ENCODE results near the gene PLD4. TPM values are rescaled to one million over a fixed set of nuclear protein-coding genes. Genes with fewer than 3 reads are reported as not detected.
"Not testable (repeated sequence)": the region's sequence is repeated elsewhere in the genome, so short reads cannot be mapped to it uniquely, and the experiment has no call there.

Gene PLD4
- total RNA-seq, 1 donor from 2014 or later, result 7.7 TPM

DNA sequence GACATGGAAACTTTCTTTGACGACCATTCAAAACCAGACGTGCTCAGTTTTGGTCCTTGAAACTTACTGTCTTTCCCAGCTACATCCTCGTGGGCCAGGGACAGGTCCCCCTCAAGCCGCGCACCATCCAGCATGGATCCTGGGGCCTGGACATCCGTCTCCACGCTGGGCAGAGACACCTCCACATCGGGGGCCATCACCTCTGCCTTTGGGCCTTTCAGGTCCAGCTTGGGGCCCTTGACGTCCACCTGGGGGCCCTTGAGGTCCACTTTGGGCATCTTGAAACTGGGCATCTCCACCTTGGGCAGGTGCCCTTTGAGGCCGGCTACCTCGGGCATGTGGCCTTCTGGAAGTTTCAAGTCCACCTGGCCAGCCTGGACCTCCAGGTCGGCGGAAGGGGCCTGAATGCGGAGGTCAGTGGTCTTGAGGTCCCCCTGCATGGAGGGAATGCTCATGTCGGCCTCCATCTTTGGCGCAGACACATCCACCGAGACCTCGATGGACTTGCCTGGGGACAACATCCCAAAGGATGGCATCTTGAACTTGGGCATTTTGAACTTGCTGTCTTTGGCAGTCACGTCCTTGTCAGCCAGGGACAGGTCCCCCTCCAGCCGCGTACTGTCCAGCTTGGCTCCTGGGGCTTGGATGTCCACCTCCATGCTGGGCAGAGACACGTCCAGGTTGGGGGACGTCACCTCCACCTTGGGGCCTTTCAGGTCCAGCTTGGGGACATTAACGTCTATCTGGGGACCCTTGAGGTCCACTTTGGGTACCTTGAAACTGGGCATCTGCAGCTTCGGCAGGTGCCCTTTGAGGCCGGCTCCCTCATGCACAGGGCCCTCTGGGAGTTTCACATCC is 17.1 kb downstream of the PLD4 start:
- DNase-seq, result no peak

DNA sequence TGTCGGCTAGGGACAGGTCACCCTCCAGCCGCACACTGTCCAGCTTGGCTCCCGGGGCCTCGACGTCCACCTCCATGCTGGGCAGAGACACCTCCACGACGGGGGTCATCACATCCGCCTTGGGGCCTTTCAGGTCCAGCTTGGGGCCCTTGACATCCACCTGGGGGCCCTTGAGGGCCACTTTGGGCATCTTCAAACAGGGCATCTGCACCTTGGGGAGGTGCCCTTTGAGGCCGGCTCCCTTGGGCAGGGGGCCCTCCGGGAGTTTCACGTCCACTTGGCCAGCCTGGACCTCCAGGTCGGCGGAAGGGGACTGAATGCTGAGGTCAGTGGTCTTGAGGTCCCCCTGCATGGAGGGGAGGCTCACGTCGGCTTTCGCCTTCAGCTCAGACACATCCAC is 17.9 kb downstream of the PLD4 start:
- no peak for DNase-seq

DNA sequence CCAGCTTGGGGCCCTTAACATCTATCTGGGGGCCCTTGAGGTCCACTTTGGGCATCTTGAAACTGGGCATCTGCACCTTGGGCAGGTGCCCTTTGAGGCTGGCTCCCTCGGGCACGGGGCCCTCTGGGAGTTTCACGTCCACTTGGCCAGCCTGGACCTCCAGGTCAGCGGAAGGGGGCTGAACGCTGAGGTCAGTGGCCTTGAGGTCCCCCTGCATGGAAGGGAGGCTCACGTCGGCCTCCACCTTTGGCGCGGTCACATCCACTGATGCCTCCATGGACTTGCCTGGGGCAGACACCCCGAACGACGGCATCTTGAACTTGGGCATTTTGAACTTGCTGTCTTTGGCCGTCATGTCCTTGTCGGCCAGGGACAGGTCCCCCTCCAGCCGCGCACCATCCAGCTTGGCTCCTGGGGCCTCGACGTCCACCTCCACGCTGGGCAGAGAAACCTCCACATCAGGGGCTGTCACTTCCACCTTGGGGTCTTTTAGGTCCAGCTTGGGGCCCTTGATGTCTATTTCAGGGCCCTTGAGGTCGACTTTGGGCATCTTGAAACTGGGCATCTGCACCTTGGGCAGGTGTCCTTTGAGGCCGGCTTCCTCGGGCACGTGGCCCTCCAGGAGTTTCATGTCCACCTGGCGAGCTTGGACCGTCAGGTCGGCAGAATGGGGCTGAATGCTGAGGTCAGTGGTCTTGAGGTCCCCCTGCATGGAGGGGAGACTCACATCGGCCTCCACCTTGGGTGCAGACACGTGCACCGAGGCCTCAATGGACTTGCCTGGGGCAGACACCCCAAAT is 18.7 kb downstream of the PLD4 start:
- DNase-seq, result not testable (repeated sequence)

DNA sequence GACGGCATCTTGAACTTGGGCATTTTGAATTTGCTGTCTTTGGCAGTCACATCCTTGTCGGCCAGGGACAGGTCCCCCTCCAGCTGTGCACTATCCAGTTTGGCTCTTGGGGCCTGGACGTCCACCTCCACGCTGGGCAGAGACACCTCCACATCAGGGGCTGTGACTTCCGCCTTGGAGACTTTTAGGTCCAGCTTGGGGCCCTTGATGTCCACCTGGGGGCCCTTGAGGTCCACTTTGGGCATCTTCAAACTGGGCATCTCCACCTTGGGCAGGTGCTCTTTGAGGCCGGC is 19.3 kb downstream of the PLD4 start:
- DNase-seq, result not testable (repeated sequence)

DNA sequence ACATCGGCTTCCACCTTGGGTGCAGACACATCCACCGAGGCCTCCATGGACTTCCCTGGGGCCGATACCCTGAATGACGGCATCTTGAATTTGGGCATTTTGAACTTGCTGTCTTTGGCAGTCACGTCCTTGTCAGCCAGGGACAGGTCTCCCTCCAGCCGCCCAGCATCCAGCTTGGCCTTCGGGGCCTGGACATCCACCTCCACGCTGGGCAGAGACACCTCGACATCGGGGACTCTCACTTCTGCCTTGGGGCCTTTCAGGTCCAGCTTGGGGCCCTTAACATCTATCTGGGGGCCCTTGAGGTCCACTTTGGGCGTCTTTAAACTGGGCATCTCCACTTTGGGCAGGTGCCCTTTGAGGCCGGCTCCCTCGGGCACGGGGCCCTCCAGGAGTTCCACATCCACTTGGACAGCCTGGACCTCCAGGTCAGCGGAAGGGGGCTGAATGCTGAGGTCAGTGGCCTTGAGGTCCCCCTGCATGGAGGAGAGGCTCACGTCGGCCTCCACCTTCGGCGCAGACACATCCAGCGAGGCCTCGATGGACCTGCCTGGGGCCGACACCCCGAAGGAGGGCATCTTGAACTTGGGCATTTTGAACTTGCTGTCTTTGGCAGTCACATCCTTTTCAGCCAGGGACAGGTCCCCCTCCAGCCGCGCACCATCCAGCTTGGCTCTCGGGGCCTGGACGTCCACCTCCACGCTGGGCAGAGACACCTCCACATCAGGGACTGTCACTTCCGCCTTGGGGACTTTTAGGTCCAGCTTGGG is 19.9 kb downstream of the PLD4 start:
- DNase-seq, result not testable (repeated sequence)

DNA sequence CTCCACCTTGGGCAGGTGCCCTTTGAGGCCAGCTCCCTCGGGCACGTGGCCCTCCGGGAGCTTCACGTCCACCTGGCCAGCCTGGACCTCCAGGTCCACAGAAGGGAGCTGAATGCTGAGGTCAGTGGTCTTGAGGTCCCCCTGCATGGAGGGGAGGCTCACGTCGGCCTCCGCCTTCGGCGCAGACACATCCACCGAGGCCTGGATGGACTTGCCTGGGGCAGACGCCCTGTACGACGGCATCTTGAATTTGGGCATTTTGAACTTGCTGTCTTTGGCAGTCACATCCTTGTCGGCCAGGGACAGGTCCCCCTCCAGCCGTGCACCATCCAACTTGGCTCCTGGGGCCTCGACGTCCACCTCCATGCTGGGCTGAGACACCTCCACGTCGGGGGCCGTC is 20.6 kb downstream of the PLD4 start:
- DNase-seq, result not testable (repeated sequence)

DNA sequence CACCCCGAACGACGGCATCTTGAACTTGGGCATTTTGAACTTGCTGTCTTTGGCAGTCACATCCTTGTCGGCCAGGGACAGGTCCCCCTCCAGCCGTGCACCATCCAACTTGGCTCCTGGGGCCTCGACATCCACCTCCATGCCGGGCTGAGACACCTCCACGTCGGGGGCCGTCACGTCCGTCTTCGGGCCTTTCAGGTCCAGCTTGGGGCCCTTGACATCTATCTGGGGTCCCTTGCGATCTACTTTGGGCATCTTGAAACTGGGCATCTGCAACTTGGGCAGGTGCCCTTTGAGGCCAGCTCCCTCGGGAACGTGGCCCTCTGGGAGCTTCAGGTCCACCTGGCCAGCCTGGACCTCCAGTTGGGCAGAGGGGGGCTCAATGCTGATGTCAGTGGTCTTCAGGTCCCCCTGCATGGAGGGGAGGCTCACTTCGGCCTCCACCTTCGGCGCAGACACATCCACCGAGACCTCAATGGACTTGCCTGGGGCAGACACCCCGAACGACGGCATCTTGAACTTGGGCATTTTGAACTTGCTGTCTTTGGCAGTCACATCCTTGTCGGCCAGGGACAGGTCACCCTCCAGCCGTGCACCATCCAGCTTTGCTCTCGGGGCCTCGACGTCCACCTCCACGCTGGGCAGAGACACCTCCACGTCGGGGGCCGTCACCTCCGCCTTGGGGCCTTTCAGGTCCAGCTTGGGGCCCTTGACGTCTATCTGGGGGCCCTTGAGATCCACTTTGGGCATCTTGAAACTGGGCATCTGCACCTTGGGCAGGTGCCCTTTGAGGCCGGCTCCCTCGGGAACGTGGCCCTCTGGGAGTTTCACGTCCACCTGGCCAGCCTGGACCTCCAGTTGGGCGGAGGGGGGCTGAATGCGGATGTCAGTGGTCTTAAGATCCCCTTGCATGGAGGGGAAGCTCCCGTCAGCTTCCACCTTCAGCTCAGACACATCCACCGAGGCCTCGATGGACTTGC is 21.6 kb downstream of the PLD4 start:
- not testable (repeated sequence) for DNase-seq

DNA sequence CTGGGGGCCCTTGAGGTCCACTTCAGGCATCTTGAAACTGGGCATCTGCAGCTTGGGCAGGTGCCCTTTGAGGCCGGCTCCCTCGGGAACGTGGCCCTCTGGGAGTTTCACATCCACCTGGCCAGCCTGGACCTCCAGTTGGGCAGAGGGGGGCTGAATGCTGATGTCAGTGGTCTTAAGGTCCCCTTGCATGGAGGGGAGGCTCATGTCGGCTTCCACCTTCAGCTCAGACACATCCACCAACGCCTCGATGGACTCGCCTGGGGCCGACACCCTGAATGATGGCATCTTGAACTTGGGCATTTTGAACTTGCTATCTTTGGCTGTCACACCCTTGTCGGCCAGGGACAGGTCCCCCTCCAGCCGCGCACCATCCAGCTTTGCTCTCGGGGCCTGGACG is 22.5 kb downstream of the PLD4 start:
- not testable (repeated sequence) for DNase-seq

DNA sequence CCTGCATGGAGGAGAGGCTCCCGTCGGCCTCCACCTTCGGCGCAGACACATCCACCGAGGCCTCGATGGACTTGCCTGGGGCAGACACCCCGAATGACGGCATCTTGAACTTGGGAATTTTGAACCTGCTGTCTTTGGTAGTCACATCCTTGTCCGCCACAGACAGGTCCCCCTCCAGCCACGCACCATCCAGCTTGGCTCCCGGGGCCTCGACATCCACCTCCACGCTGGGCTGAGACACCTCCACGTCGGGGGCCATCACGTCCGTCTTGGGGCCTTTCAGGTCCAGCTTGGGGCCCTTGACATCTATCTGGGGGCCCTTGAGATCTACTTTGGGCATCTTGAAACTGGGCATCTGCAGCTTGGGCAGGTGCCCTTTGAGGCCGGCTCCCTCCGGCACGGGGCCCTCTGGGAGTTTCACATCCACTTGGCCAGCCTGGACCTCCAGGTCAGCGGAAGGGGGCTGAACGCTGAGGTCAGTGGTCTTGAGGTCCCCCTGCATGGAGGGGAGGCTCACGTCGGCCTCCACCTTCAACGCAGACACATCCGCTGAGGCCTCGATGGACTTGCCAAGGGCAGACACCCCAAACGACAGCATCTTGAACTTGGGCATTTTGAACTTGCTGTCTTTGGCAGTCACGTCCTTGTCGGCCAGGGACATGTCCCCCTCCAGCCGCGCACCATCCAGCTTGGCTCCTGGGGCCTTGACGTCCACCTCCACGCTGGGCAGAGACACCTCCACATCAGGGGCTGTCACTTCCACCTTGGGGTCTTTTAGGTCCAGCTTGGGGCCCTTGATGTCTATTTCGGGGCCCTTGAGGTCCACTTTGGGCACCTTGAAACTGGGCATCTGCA is 23.4 kb downstream of the PLD4 start:
- DNase-seq, result not testable (repeated sequence)

DNA sequence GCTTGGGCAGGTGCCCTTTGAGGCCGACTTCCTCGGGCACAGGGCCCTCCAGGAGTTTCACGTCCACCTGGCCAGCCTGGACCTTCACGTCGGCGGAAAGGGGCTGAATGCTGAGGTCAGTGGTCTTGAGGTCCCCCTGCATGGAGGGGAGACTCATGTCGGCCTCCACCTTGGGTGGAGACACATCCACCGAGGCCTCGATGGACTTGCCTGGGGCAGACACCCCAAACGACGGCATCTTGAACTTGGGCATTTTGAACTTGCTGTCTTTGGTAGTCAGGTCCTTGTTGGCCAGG is 24.0 kb downstream of the PLD4 start:
- no peak for DNase-seq

DNA sequence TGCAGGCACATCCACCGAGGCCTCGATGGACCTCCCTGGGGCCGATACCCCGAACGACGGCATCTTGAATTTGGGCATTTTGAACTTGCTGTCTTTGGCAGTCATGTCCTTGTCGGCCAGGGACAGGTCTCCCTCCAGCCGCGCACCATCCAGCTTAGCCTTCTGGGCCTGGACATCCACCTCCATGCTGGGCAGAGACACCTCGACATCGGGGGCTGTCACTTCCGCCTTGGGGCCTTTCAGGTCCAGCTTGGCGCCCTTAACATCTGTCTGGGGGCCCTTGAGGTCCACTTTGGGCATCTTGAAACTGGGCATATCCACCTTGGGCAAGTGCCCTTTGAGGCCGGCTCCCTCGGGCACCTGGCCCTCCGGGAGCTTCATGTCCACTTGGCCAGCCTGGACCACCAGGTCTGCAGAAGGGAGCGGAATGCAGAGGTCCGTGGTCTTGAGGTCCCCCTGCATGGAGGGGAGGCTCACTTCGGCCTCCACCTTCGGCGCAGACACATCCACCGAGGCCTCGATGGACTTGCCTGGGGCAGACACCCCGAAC is 24.8 kb downstream of the PLD4 start:
- not testable (repeated sequence) for DNase-seq

DNA sequence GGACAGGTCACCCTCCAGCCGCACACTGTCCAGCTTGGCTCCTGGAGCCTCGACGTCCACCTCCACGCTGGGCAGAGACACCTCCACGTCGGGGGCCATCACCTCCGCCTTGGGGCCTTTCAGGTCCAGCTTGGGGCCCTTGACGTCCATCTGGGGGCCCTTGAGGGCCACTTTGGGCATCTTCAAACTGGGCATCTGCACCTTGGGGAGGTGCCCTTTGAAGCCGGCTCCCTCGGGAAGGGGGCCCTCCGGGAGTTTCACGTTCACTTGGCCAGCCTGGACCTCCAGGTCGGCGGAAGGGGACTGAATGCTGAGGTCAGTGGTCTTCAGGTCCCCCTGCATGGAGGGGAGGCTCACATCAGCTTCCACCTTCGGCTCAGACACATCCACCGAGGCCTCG is 25.3 kb downstream of the PLD4 start:
- no peak for DNase-seq

DNA sequence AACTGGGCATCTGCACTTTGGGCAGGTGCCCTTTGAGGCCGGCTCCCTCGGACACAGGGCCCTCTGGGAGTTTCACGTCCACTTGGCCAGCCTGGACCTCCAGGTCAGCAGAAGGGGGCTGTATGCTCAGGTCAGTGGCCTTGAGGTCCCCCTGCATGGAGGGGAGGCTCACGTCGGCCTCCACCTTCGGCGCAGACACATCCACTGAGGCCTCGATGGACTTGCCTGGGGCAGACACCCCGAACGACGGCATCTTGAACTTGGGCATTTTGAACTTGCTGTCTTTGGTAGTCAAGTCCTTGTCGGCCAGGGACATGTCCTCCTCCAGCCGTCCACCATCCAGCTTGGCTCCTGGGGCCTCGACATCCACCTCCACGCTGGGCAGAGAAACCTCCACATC is 26.0 kb downstream of the PLD4 start:
- DNase-seq, result not testable (repeated sequence)

DNA sequence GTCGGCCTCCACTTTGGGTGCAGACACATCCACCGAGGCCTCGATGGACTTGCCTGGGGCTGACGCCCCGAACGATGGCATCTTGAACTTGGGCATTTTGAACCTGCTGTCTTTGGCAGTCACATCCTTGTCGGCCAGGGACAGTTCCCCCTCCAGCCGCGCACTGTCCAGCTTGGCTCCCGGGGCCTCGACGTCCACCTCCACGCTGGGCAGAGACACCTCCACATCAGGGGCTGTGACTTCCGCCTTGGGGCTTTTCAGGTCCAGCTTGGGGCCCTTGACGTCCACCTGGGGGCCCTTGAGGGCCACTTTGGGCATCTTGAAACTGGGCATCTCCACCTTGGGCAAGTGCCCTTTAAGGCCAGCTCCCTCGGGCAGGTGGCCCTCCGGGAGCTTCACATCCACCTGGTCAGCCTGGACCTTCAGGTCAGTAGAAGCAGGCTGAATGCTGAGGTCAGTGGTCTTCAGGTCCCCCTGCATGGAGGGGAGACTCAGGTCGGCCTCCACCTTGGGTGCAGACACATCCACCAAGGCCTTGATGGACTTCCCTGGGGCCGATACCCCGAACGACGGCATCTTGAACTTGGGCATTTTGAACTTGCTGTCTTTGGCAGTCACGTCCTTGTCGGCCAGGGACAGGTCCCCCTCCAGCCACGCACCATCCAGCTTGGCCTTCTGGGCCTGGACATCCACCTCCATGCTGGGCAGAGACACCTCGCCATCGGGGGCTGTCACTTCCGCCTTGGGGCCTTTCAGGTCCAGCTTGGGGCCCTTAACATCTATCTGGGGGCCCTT is 27.4 kb downstream of the PLD4 start:
- DNase-seq, result not testable (repeated sequence)

DNA sequence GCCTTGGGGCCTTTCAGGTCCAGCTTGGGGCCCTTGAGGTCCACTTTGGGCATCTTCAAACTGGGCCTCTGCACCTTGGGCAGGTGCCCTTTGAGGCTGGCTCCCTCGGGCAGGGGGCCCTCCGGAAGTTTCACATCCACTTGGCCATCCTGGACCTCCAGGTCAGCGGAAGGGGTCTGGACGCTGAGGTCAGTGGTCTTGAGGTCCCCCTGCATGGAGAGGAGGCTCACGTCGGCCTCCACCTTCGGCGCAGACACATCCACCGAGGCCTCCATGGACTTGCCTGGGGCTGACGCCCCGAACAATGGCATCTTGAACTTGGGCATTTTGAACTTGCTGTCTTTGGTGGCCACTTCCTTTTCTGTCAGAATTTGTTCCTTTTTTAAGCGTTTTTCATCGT is 28.4 kb downstream of the PLD4 start:
- DNase-seq, result no peak

DNA sequence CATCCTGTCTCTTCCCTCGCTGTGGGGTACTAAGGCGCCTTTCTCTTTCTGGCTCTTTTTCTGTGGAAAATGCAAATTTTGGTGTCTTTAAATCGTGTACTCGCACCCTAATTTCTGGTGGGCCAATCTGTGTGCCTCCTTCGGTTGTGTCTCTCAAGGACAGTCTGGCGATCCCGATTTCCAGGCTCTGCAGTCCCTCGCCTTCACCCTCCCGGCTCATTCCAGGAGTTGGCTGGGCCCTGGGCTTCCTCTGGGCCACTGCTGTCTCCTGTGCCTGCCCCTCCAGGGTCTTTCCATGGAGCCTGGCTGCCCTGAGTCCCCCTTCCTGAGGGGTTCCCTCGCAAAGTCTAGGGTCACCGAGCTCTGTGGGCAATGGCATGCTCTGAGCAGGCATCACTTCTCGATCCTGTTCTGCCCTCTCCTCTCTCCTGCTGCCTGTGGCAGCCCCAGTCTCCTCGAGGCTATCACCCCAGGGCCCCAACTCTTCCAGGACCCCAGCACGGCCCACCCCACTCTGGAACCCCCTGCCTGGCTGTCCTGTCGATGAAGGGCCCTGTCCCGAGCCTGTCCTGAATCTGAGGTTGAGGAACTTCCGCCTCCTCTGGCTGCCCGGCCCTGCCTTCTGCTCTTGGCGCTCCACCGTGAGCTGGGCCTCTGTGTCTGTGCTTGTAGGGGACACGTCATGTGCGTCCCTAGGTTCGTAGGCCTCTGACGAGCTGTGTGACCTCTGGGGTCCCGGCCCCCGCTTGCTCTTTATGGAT is 29.4 kb downstream of the PLD4 start:
- DNase-seq, result no peak

DNA sequence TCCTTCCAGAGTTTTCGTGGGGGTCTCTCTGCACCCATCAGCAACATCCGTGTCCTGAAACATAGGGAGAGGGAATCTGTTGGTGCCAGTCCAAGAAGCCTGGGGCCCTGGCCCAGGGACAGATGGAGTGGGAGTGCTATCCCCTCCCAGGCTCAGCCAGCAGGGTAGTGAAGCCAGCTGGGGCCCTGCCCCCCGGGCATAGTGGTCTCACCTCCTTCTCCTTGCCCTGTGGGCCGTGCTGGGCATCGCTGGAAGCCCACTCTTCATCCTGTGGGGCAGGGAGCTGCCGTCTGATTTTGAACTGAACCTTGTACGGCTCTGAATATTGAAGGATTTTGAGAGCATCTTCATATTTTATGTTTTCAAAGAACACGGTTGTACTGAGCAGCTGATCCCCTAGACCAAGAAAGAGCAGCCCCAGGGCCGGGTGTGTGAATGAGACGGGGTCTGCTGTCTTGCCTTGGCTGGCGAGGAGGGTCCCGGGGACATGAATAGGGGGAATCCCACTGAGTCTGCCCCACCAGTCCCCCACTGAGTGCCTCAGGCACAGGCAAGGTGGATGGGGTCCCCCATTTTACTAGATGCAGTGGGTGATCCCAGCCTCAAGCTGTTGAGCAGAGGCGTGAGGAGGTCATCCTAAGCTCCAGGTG is 30.2 kb downstream of the PLD4 start:
- no peak for DNase-seq

DNA sequence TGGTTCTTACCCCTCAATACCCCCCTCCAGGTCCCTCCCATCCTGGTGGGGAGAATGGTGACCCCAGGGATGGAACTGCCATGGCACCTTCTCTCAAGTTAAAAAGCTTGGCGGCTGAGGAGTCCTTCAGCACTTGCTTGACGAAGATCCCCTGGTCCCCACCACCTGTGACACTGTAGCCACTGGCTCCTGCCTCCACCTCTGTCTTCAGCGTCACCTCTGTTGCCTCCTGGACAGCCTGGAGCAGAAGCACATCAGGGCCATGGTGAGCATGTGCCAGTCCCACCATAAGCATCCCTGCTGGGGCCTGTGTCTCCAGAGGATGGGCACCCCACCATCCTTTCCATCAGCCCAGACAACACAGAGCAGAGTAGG is 30.7 kb downstream of the PLD4 start:
- no peak for DNase-seq

Measured in tongue (tissue), 2 donors.